GM12874 (cell line): ENCODE measurements around the gene AP1G2.

Experiments used
- CTCF ChIP-seq: IDR thresholded peaks from 2 replicates; pipeline ENCODE4 v1.5.1; 2011; ENCODE audit warnings: low read depth, mild to moderate bottlenecking, control low read depth, low read length, moderate library complexity; ENCODE audit not compliant: insufficient read depth

Gene AP1G2

GRCh38 chr14:23561259-23561658, 6.3 kb downstream of the AP1G2 start:
- no peak for TF ChIP-seq CTCF

- no peak for TF ChIP-seq CTCF
These were observed 7.6 kb downstream of the AP1G2 start for GRCh38 chr14:23559926-23560520.

GRCh38 chr14:23559010-23559925, 8.3 kb downstream of the AP1G2 start:
- TF ChIP-seq CTCF: peak; percentile 93

GRCh38 chr14:23558346-23559009, 9.1 kb downstream of the AP1G2 start:
- TF ChIP-seq CTCF: no peak

- TF ChIP-seq CTCF: no peak
These were observed 9.6 kb downstream of the AP1G2 start for GRCh38 chr14:23557946-23558345.

- TF ChIP-seq CTCF: no peak
These were observed 10.1 kb downstream of the AP1G2 start for GRCh38 chr14:23557521-23557920.
